Mammary epithelial cell (primary cell): ENCODE results near the gene NRL.

Source experiments
- CTCF ChIP-seq, 2 donors: IDR thresholded peaks in 1 of 2; conservative IDR thresholded peaks in 1 of 2; 2 replicates each; pipeline ENCODE4 v1.5.1; 2011 to 2012; ENCODE audit warnings: inconsistent platforms in 2 of 2, low read length in 2 of 2, mild to moderate bottlenecking in 2 of 2, control low read depth in 1 of 2, low read depth in 1 of 2; ENCODE audit not compliant: insufficient read depth in 1 of 2; ENCODE audit errors: extremely low read depth in 1 of 2
- EZH2 ChIP-seq: IDR thresholded peaks from 2 replicates; pipeline ENCODE4 v1.6.1; 2012; ENCODE audit warnings: low read length, inconsistent platforms, borderline replicate concordance

GRCh38 chr14:24106672-24107271 lies 8.0 kb downstream of the NRL start:
- TF ChIP-seq CTCF (conservative IDR thresholded peaks at IDR 0.05 in 1 of 2, IDR thresholded peaks at IDR 0.05 in 1 of 2; ENCODE audit: extremely low read depth in 1 of 2, insufficient read depth in 1 of 2, low read depth in 1 of 2, low read length in 2 of 2): no peak
- no peak for TF ChIP-seq EZH2
